Lung (tissue), 12 donors: ENCODE results near the gene TSSC4. TPM values are rescaled to one million over a fixed set of nuclear protein-coding genes. Genes with fewer than 3 reads are reported as not detected.

ENCODE experiments used
- ATAC-seq: fragments of 200-7000 bp; cut with Tn5 transposase; one replicate; pipeline ENCODE4 v1.9.1; 2020; ENCODE audit warnings: moderate number of reproducible peaks; ENCODE audit not compliant: insufficient read depth, low FRiP score
- DNase-seq, 3 donors: peaks; one replicate each; pipeline ENCODE4 v3.0.0-alpha.2; 2013 to 2017
- H3K27ac ChIP-seq, 2 donors: one replicate each; pipeline ENCODE4 v1.5.1; 2013; ENCODE audit warnings: mild to moderate bottlenecking in 2 of 2, moderate library complexity in 2 of 2, control low read depth in 1 of 2, inconsistent platforms in 1 of 2, low read depth in 1 of 2, low read length in 1 of 2
- H3K27me3 ChIP-seq, 3 donors: one replicate each; pipeline ENCODE4 v1.5.1; 2013; ENCODE audit warnings: low read length in 2 of 3; ENCODE audit not compliant: control insufficient read depth in 3 of 3, insufficient read depth in 3 of 3
- H3K36me3 ChIP-seq, 4 donors: one replicate each; pipeline ENCODE4 v1.5.1; 2013; ENCODE audit warnings: low read length in 4 of 4, mild to moderate bottlenecking in 1 of 4, moderate library complexity in 1 of 4; ENCODE audit not compliant: control insufficient read depth in 4 of 4, insufficient read depth in 4 of 4
- H3K4me1 ChIP-seq, 5 donors: one replicate each; pipeline ENCODE4 v1.5.1; 2013; ENCODE audit warnings: low read length in 5 of 5, mild to moderate bottlenecking in 2 of 5, moderate library complexity in 1 of 5; ENCODE audit not compliant: control insufficient read depth in 5 of 5, insufficient read depth in 5 of 5
- H3K4me3 ChIP-seq: one replicate; pipeline ENCODE4 v1.5.1; 2013; ENCODE audit warnings: mild to moderate bottlenecking, control low read depth, moderate library complexity
- H3K9ac ChIP-seq, 2 donors: one replicate each; pipeline ENCODE4 v1.5.1; 2013; ENCODE audit warnings: low read length in 2 of 2, control low read depth in 1 of 2; ENCODE audit not compliant: insufficient read depth in 1 of 2
- H3K9me3 ChIP-seq, 4 donors: one replicate each; pipeline ENCODE4 v1.5.1; 2013; ENCODE audit warnings: low read length in 3 of 4, mild to moderate bottlenecking in 1 of 4, moderate library complexity in 1 of 4; ENCODE audit not compliant: control insufficient read depth in 4 of 4, insufficient read depth in 3 of 4
- whole genome bisulfite sequencing, 2 donors: extraction: QIAGEN DNeasy Blood & Tissue Kit; methylation state at CpG; one replicate each; pipeline ENCODE4 v1.1.7; 2013; 5-methylcytosine and 5-hydroxymethylcytosine counted together
- polyA plus RNA-seq, 2 donors: library from polyadenylated mRNA; stranded (reverse); fragments of 200-250 nt; gene quantifications; one replicate each; pipeline ENCODE4 v1.2.1, GENCODE V29; 2013
- total RNA-seq, 2 donors: library from RNA; depleted of rRNA in 1 of 2; stranded (reverse); fragments of >200 nt in 1 of 2; gene quantifications; one replicate each; pipeline ENCODE4 v1.2.1, GENCODE V29; 2014 to 2021
- TF ChIP-seq, protein P1 (sequence below): IDR thresholded peaks from 2 replicates; pipeline ENCODE4 v1.5.1; 2012; ENCODE audit warnings: mild to moderate bottlenecking; ENCODE audit errors: control extremely low read depth, extremely low read depth
- donor health status: control.
- donor health status: control.
- donor health status: Bipolar disorder and iron deficiency.
- donor health status: healthy.
- donor health status: DM: yes; HTN: yes; CAD: no.

TSSC4 gene
- total and polyA plus RNA-seq, 4 donors, result 25.1 to 56.5 (median 49.8) TPM

DNA sequence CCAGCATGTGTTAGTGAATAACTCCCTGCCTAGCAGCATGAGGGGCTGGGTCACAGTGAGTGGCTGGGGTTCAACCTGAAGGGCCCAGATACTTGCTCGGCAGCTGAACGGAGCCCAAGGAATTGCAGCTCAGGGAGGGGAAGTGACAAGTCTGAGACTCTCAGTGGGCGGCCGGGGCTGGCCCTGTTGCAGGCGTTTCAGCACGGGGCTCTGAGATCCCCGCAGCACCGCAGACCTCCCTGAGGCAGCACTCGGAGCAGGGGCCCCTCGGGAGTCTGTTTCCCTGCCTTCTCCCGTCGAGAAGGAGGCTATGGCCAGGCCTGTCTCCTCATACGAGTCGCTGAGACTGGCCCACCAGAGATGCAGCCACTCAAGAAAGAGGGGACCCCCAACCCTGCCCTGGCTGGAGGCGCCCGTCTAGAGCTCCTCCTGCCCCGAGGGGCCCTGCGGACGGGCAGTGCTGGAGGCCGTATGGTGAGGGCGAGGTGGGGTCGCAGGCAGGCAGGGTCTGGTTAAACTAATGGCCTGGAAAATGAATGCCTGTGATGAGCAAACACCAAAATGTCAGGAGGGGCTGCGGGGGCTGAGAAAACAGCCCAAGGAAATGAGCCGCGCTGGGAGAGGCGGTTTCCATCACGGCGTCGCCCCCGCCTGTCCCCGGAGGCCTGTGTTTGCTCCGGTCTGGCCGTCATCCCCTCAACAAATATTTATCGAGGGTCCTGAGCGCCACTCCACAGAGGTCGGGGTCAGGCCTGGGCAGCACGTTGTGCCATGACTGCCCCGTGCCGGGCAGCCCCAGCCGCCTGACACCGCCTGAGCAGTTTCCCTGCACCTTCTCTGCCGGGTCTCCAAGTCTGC, 9.3 kb downstream of the TSSC4 start:
- no peaks in the 10 kb centered on the region for H3K36me3 ChIP-seq
- H3K9me3 ChIP-seq, result no peaks in the 10 kb centered on the region
- DNase-seq (peak; percentile 65 to 72 (median 71)), ATAC-seq (no peak)
- peaks cover 0 to 31% (median 6%) of the 10 kb centered on the region in 5 donors for H3K4me1 ChIP-seq
- WGBS, 2 donors, result 54 to 67% methylated on average over 42 of the region's 42 CpGs
- H3K4me3 ChIP-seq, result no peak overlapping the region
- H3K27ac ChIP-seq, result no peak overlapping the region
- H3K9ac ChIP-seq, result peak overlapping the region in 1 of 2 donors; percentile 29
- TF ChIP-seq, protein P1, sequence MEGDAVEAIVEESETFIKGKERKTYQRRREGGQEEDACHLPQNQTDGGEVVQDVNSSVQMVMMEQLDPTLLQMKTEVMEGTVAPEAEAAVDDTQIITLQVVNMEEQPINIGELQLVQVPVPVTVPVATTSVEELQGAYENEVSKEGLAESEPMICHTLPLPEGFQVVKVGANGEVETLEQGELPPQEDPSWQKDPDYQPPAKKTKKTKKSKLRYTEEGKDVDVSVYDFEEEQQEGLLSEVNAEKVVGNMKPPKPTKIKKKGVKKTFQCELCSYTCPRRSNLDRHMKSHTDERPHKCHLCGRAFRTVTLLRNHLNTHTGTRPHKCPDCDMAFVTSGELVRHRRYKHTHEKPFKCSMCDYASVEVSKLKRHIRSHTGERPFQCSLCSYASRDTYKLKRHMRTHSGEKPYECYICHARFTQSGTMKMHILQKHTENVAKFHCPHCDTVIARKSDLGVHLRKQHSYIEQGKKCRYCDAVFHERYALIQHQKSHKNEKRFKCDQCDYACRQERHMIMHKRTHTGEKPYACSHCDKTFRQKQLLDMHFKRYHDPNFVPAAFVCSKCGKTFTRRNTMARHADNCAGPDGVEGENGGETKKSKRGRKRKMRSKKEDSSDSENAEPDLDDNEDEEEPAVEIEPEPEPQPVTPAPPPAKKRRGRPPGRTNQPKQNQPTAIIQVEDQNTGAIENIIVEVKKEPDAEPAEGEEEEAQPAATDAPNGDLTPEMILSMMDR, result no peak
- H3K27me3 ChIP-seq, result no peaks in the 10 kb centered on the region

DNA sequence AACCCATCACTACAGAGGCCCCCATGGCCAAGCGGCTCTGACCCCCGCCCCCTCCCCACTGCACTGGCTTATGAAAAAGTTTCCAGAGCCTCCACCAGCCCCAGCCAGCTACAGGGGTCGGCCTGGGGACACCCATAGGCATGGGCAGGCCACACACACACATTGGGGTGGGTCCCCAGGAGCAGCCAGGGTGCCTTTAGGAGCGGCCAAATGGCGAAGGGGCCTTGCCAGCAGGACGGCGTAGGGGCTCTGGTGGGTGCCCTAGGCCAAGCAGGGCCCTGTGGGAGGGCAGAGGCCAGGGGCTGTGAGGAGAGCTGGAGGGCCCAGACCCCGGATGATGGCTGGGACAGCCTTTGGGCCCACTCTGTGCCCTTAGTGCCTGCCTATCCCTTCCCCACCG, 10.1 kb downstream of the TSSC4 start:
- no peaks in the 10 kb centered on the region for H3K36me3 ChIP-seq
- H3K27ac ChIP-seq, result no peak overlapping the region
- peaks cover 0 to 31% (median 6%) of the 10 kb centered on the region in 5 donors for H3K4me1 ChIP-seq
- WGBS, 2 donors, result 85 to 95% methylated on average over 9 of the region's 9 CpGs
- no peaks in the 10 kb centered on the region for H3K27me3 ChIP-seq
- TF ChIP-seq, protein P1, result no peak
- DNase-seq, result peak in 1 of 3 donors; percentile 20
- no peak overlapping the region for H3K4me3 ChIP-seq
- ATAC-seq, result no peak
- no peak overlapping the region for H3K9ac ChIP-seq
- no peaks in the 10 kb centered on the region for H3K9me3 ChIP-seq

DNA sequence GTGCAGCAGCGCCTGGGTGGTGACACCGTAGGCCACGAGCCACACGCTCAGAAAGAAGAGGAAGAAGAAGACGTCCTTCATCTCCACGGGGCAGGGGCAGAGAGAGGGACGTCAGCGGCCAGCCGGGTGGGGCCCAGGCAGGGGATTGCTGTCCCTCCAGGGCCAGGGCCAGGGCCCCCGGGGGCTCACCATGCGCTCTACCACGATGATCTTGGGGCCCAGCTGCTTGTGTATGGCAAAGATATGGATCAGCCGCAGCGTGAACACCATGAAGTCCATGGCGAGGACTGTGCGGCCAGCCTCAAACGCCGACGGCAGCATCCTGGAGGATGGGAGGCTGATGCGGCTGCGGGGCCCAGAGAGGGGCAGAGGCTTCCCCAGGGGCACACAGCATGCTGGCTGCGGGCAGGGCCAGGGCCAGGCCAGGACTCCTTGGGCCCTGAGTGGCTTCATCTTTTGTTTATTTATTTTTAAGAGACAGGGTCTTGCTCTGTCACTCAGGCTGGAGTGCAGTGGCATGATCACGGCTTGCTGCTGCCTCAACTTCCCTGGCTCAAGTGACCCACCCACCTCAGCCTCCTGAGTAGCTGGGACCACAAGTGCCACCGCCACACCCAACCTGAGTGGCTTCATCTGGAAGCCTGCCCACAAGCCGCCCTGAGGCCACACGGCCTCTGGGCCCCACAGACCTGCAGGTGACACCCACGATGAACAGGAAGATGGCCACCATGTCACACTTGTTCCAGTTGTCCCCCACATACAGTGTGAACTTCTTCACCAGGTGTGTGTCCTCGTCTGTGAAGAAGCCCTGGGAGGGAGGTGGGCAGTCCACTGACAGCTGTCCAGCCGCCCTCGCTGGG, 11.1 kb downstream of the TSSC4 start:
- H3K36me3 ChIP-seq, result no peaks in the 10 kb centered on the region
- DNase-seq, result no peak

More for the DNA sequence above, 11.1 kb downstream of the TSSC4 start:
- ATAC-seq, result no peak
- H3K27me3 ChIP-seq, result no peaks in the 10 kb centered on the region
- TF ChIP-seq, protein P1, result no peak
- peaks cover 0 to 31% (median 6%) of the 10 kb centered on the region in 5 donors for H3K4me1 ChIP-seq
- WGBS, 2 donors, result 74 to 76% methylated on average over 29 to 30 of the region's 30 CpGs
- no peak overlapping the region for H3K4me3 ChIP-seq
- H3K9ac ChIP-seq, result no peak overlapping the region
- no peaks in the 10 kb centered on the region for H3K9me3 ChIP-seq
- no peak overlapping the region for H3K27ac ChIP-seq
